Measurements from ENCODE around the gene TMEM245.

TMEM245 gene

DNA sequence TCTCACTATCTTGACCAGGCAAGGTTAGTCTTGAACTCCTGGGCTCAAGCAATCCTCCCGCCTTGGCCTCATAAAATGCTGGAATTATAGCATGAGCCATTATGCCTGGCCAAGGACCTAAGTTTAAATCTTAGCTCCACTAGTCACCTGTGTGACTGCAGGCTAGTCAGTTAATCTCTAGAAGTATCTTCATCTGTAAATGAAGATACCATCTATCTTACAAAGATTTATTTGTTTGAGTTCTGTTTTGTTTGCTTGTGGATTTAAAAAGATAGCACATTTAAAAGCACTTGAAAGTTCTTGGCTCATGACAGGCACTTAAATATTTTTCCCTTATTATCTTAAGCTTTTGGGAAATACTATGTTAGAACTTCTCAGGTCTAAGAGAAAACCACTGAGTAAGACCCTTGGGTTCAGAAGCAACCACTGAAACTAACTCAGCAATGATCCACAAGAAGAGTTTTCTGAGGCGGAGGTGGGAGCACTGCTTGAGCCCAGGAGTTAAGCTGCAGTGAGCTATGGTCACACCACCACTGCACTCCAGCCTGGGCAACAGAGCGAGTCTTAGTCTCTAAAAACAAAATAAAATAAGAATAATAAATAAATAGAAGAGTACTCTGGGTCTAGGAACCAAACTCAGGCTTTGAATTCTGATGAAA is 19.1 kb downstream of the TMEM245 start:
- TF ChIP-seq, protein P1, sequence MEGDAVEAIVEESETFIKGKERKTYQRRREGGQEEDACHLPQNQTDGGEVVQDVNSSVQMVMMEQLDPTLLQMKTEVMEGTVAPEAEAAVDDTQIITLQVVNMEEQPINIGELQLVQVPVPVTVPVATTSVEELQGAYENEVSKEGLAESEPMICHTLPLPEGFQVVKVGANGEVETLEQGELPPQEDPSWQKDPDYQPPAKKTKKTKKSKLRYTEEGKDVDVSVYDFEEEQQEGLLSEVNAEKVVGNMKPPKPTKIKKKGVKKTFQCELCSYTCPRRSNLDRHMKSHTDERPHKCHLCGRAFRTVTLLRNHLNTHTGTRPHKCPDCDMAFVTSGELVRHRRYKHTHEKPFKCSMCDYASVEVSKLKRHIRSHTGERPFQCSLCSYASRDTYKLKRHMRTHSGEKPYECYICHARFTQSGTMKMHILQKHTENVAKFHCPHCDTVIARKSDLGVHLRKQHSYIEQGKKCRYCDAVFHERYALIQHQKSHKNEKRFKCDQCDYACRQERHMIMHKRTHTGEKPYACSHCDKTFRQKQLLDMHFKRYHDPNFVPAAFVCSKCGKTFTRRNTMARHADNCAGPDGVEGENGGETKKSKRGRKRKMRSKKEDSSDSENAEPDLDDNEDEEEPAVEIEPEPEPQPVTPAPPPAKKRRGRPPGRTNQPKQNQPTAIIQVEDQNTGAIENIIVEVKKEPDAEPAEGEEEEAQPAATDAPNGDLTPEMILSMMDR (conservative IDR thresholded peaks at IDR 0.05): no peak
- peak overlapping the region; percentile 99 for H3K27ac ChIP-seq

GRCh38 chr9:109098960-109099308 is 20.8 kb downstream of the TMEM245 start:
- TF ChIP-seq, protein P1 (conservative IDR thresholded peaks at IDR 0.05): peak; percentile 2; the same call in 1 of the 2 replicates
- peak overlapping the region; percentile 99 for H3K27ac ChIP-seq

DNA sequence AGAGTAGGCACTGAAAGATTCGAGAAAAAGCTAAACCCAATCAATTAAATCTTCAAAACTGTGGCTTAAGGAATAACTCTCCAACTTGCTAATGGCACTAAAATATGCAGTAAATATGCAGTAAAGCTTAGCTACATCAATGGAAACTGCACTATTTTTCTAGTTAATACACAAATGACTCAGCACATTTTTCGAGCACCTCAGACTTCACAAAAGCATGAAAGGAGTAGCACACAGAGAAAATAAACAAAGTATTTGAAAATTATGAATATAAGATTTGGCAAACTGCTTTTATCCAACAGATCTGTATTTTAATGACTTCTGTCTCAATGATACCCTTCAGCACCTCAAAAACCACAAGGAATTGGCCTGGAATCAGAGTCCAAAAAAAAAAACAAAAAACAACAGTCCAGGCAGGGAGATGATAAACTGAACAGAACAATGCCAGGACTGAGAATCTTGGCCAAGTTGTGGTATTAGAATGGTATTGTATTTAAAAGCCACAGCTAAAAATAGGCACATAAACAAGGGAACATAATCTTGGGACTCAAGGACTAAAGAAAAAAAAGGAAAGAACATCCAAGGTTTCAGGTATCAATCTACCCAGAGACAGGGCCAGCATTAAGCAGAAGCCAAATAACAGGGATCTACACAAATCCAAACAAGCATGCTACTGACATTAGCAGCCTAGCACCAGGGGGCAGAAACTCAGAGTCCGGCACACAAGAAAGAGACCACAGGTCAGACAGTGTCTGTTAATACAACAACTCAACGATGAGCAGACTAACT is 21.4 kb downstream of the TMEM245 start:
- peak overlapping the region; percentile 99 for H3K27ac ChIP-seq
- TF ChIP-seq, protein P1 (conservative IDR thresholded peaks at IDR 0.05): peak; percentile 70

GRCh38 chr9:109097146-109097545 is 22.6 kb downstream of the TMEM245 start:
- peak overlapping the region; percentile 99 for H3K27ac ChIP-seq

DNA sequence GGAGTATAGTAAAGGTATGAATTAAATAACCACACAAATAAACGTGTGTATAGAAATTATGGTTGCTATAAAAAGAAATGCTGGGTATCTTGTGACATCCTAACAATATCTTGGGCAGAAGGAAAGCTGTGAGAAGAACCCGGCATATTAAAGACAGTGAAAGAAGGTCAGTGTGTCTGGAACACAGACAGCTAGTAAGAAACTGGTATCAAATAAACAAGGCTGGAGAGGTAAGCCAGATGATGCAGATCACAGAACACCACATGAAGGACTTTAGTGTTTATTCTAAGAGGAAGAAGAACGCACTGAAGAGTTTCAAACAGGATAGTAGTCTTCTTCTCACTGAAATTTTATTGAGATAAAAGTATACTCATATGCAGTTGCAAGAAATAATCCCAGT is 24.4 kb downstream of the TMEM245 start:
- H3K27ac ChIP-seq: peak overlapping the region; percentile 99; the same call in 1 of the 2 replicates
- TF ChIP-seq, protein P1 (conservative IDR thresholded peaks at IDR 0.05): no peak

More at GRCh38 chr9:109097146-109097545, 22.6 kb downstream of the TMEM245 start:
- TF ChIP-seq, protein P1 (conservative IDR thresholded peaks at IDR 0.05): no peak

- H3K27ac ChIP-seq: peak overlapping the region; percentile 99; the same call in 1 of the 2 replicates
- TF ChIP-seq, protein P1 (conservative IDR thresholded peaks at IDR 0.05): no peak
Measured at GRCh38 chr9:109094268-109094667, 25.5 kb downstream of the TMEM245 start.

DNA sequence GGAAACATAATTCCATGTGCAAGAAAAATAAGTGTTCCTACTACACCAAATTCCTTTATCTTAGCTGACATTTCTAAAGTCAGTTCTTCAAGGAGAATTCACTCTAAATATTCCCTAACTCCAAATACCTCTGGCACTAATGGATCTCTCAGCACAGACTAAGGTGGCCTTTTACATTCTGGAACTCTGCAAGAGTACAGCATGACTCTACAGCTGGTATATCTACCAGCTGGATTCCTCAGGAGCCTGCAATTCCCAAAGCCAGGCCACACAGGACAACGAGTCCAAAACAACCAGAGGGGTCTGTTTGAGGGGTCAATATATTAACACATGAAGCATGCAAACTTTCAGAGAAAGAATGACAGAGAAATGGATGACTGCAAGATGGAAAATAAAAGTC is 27.2 kb downstream of the TMEM245 start:
- H3K27ac ChIP-seq: no peak overlapping the region
- TF ChIP-seq, protein P1 (conservative IDR thresholded peaks at IDR 0.05): no peak

Measured in VCaP (cell line).